ENCODE results near the gene GOLPH3. TPM values are rescaled to one million over a fixed set of nuclear protein-coding genes. Genes with fewer than 3 reads are reported as not detected.

The GOLPH3 gene
- 77.4 and 79.0 TPM in 2 replicates for total RNA-seq

DNA sequence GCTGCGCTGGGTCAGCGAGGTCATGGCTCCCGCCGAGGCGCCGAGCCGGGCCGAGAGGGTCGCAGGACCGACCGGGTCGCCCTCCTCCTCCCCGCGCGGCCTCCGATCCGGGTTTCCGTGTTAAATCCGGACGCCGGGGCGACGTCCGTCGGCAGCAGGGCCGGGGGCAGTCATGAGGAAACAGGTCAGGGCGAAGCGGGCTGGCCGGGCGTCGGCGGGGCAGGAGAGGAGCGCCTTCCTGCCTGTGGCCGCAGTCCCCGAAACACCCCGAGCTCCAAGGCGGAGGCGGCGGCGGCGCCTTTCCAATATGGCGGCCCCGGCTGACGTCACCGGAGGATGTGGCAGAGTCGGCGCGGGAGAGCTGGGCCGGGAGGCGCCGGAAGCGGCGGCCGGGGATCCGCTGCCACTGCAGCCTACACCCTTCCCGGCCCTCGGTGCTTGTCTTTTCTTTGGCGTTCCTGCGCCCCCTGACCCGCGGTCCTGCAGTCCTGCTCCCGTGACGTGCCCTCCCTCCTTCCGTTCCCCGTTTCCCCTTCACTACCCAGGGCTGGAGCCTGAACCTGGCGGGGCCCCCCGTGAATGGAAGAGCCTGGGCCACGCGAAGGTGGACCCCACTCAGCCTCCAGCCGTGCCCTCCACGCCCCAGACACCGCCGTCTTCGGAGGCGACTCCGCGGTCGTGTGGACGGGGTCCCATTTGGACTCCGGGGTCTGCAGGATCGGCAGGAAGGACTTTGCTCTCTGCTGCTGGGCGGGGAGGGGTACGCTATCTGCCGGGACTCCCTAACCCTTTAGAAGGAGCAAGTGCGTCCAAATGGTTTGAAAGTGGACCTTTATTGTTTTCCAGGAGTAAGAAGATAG lies at the start of gene GOLPH3:
TSS of gene GOLPH3 (minus strand) at position 309 of the 860 bp plus-strand sequence. CDS start at position 24, 285 bp downstream.

Other genes with a start within 250 kb of the GOLPH3 start
- gene MTMR12, start 138.6 kb upstream of the GOLPH3 start, total RNA-seq = 11.2 TPM in 2 replicates

Measured in cardiac ventricle fibroblast (primary cell).